Large intestine (tissue), 3 donors: ENCODE measurements around the gene PM20D1. TPM values are rescaled to one million over a fixed set of nuclear protein-coding genes. Genes with fewer than 3 reads are reported as not detected.
A peak's percentile ranks its signal among the peaks of the same experiment; 100 is the strongest.

ENCODE experiments used
- DNase-seq, 2 donors: peaks; one replicate each; pipeline versions ENCODE4 v3.0.0 to v3.0.0-alpha.2; 2013
- H3K27ac ChIP-seq: one replicate; pipeline ENCODE4 v1.5.1; 2013; ENCODE audit warnings: low read length
- H3K27me3 ChIP-seq: 2 replicates; pipeline ENCODE4 v1.6.1; 2013; ENCODE audit warnings: low read length; ENCODE audit not compliant: control insufficient read depth, insufficient read depth
- H3K36me3 ChIP-seq: 2 replicates; pipeline ENCODE4 v1.6.1; 2013; ENCODE audit warnings: low read length; ENCODE audit not compliant: control insufficient read depth, insufficient read depth
- H3K4me1 ChIP-seq: one replicate; pipeline ENCODE4 v1.6.1; 2013; ENCODE audit warnings: low read length; ENCODE audit not compliant: control insufficient read depth, insufficient read depth
- H3K4me3 ChIP-seq: one replicate; pipeline ENCODE4 v1.5.1; 2013; ENCODE audit warnings: low read length
- H3K9me3 ChIP-seq: one replicate; pipeline ENCODE4 v1.6.1; 2013; ENCODE audit warnings: mild to moderate bottlenecking, low read depth, low read length, moderate library complexity; ENCODE audit not compliant: control insufficient read depth
- WGBS: methylation state at CpG from one replicate; pipeline ENCODE4 v1.1.5; 2013; ENCODE audit warnings: low lambda C conversion rate; ENCODE audit not compliant: insufficient coverage; 5-methylcytosine and 5-hydroxymethylcytosine counted together
- polyA plus RNA-seq: library from polyadenylated mRNA; unstranded; fragments of 120-200 nt; gene quantifications from one replicate; pipeline ENCODE4 v1.2.1, GENCODE V29; 2013

Gene PM20D1
- polyA plus RNA-seq, 1 donor: 1.1 TPM

DNA sequence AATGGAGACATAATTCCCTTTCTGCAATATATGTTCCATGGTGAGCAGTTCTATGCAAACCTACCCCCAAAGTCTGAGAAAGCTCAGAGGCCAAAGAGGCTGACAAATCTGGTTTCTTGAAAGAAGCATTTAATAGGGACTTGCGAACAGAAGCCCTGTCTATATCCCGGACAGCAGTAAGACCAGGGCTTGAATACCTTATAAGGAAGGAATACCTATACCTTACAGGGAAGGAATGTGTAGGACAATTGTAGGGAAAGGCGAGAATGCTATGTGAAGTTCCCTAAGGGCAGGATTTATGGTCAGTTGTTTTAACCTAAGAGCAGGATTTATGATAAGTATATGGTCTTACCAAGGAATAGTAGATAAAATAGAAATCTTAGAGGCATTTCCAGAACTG is 31.9 kb downstream of the PM20D1 start:
- WGBS: no CpG with 5 or more reads among the region's 3 CpGs
- peaks cover 8% of the 10 kb centered on the region for H3K4me1 ChIP-seq
- H3K36me3 ChIP-seq: no peaks in the 10 kb centered on the region
- H3K27me3 ChIP-seq: peaks cover 5% of the 10 kb centered on the region
- no peak overlapping the region for H3K4me3 ChIP-seq
- no peak overlapping the region for H3K27ac ChIP-seq
- DNase-seq: no peak
- peaks cover under 1% of the 10 kb centered on the region for H3K9me3 ChIP-seq

DNA sequence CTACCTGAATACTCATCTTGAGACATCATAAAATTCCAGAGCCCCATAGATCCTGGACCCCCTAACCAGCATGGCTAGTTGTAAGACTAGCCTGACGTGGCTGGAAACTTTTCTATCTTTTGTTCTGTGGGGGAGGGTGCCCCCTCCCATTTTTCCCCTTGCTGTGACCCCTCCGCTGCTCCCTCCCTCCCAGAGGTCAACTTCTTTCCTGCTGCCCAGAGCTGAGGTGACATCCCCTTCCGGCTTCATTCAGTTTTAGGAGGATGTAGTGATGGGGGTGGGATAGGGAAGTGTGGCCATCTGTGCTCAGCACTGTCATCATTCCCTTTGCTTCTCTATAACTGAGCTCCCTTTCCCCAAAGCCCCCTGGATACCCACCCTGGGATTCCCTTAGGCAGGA is 32.6 kb downstream of the PM20D1 start:
- DNase-seq: no peak
- peaks cover 5% of the 10 kb centered on the region for H3K27me3 ChIP-seq
- WGBS: no CpG with 5 or more reads among the region's 3 CpGs
- no peak overlapping the region for H3K4me3 ChIP-seq
- no peaks in the 10 kb centered on the region for H3K36me3 ChIP-seq
- H3K9me3 ChIP-seq: peaks cover 4% of the 10 kb centered on the region
- H3K4me1 ChIP-seq: peaks cover 8% of the 10 kb centered on the region
- no peak overlapping the region for H3K27ac ChIP-seq

DNA sequence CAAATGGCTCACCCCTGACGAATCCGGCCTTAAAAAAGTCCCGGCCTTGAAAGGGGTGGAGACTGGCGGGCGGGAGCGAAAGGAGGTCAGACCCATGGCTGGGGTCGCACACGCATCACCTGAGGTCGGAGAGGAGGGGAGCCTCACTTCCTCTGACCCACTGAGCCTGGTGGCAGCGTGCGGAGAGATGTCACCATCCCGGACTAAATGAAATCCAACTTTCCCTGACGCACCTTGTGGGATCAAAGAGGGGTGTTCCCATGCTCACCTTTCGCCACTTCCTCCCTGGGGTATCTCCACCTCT is 36.2 kb downstream of the PM20D1 start:
- H3K27me3 ChIP-seq: peaks cover 5% of the 10 kb centered on the region
- H3K27ac ChIP-seq: no peak overlapping the region
- peaks cover 8% of the 10 kb centered on the region for H3K4me1 ChIP-seq
- H3K9me3 ChIP-seq: peaks cover 4% of the 10 kb centered on the region
- H3K4me3 ChIP-seq: peak overlapping the region; percentile 75
- H3K36me3 ChIP-seq: peaks cover 4% of the 10 kb centered on the region
- WGBS: no CpG with 5 or more reads among the region's 14 CpGs
- DNase-seq: no peak

DNA sequence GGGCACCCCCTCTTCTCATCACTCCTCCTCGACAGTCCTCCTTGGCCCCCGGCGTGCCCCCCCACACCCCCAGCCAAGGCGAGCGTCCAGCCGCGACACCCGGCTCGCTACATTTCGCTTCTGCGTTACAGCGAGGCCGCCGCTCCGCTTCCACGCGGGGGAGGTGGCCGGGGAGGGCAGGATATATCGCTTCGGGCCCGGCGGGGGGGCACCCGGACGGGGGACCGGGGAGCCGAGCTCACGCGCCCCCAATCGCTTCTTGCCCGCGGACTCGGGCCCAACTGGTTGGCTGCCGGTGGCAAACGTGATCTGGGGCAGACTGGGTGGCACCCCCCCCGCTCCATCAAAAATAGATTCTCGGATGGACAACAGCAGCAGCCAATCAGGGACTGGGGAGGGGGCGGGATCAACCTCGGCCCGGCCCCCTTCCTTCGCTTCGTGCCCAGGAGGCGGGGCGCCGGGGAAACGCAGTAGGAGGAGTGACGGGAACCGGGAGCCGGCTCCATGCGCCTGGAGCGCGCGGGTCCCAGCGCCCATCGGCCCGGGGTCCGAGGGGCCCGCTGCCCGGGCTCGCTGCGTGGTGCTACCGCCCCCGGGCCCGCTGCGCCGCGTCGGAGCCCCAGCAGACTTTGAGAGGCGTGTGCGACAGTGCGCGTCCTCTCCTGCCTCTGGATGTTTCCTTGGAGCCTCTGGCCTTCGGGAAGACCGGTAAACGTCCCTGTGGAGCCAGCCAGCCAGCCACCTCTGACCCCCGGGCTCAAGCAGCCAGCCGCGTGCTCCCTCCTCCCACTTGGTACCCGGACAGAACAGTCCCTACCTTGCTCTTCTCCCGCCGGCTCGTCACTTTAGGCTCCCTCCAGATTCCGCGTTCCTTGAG is 36.8 kb downstream of the PM20D1 start, which contains the start of gene SLC41A1:
SLC41A1 (minus strand) TSS at position 321 of the 877 bp plus-strand sequence. CDS start 2,757 bp downstream, outside the sequence.
- WGBS: no CpG with 5 or more reads among the region's 83 CpGs
- H3K4me1 ChIP-seq: peaks cover 8% of the 10 kb centered on the region

DNA sequence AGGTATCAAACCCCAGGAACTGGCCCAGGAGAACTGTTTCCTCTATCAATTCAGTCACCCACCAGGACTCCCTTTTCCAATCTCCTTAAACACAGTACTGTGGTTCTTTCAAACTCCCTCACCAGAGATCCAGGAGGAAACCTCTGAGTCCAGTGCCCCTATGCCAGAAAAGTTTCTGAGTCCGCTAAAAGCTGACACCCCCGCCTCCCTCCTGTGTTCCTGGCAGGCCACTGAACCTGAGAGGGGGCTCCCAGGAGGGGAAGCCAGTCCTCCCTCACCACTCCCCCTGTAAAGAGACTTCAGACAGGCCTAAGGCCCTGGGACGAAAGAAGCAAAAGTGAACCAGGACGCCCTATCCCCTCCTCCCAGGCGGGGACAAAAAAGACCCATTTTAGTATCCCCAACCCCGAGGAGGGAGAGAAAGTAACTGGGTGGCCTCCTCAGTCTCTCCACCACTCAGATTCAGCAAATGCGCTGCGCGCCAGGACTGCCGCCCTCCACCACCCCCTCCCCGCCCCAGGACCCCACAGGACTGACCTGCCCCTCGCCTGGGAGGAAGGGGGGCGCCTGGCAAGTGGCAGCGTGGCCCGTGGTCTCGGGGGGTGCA is 37.6 kb downstream of the PM20D1 start:
- WGBS: no CpG with 5 or more reads among the region's 16 CpGs

More for the DNA sequence above, 36.8 kb downstream of the PM20D1 start, which contains the start of gene SLC41A1:
- peaks cover 4% of the 10 kb centered on the region for H3K36me3 ChIP-seq
- H3K27me3 ChIP-seq: peaks cover 5% of the 10 kb centered on the region
- DNase-seq: peak; percentile 85 to 87
- H3K9me3 ChIP-seq: peaks cover 4% of the 10 kb centered on the region
- H3K27ac ChIP-seq: peak within 1 kb of the TSS; percentile 37
- H3K4me3 ChIP-seq: peak within 1 kb of the TSS; percentile 75

DNA sequence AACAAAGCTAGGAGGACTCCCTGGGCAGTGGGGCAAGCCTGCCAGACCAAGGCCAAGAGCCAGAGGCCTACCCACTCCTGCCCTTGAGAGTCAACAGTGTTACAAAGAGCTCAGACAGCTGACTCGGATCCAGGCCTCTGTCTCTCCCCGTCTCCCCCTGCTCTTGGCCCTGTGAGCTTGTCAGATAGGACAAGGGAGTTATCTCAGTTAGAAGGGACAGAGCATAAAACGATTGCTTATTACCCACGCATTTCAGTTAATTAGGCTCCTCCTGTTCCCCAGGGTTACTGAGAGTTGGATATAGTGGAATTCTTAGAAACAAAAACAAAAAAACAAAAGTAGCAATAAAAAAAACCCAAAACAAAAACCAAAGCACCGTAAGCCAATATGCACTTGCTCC is 38.3 kb downstream of the PM20D1 start:
- H3K36me3 ChIP-seq: peaks cover 4% of the 10 kb centered on the region
- H3K27ac ChIP-seq: no peak overlapping the region
- H3K4me1 ChIP-seq: peaks cover 8% of the 10 kb centered on the region
- peak in 1 of 2 donors; percentile 44 for DNase-seq
- H3K4me3 ChIP-seq: no peak overlapping the region
- WGBS: 100% methylated on average over 1 of the region's 5 CpGs
- H3K9me3 ChIP-seq: peaks cover 4% of the 10 kb centered on the region
- peaks cover 5% of the 10 kb centered on the region for H3K27me3 ChIP-seq

More for the DNA sequence above, 37.6 kb downstream of the PM20D1 start:
- peaks cover 5% of the 10 kb centered on the region for H3K27me3 ChIP-seq
- H3K27ac ChIP-seq: peak overlapping the region; percentile 37
- H3K4me1 ChIP-seq: peaks cover 8% of the 10 kb centered on the region
- peaks cover 4% of the 10 kb centered on the region for H3K9me3 ChIP-seq
- H3K36me3 ChIP-seq: peaks cover 4% of the 10 kb centered on the region
- H3K4me3 ChIP-seq: peak overlapping the region; percentile 75
- peak in 1 of 2 donors; percentile 27 for DNase-seq

DNA sequence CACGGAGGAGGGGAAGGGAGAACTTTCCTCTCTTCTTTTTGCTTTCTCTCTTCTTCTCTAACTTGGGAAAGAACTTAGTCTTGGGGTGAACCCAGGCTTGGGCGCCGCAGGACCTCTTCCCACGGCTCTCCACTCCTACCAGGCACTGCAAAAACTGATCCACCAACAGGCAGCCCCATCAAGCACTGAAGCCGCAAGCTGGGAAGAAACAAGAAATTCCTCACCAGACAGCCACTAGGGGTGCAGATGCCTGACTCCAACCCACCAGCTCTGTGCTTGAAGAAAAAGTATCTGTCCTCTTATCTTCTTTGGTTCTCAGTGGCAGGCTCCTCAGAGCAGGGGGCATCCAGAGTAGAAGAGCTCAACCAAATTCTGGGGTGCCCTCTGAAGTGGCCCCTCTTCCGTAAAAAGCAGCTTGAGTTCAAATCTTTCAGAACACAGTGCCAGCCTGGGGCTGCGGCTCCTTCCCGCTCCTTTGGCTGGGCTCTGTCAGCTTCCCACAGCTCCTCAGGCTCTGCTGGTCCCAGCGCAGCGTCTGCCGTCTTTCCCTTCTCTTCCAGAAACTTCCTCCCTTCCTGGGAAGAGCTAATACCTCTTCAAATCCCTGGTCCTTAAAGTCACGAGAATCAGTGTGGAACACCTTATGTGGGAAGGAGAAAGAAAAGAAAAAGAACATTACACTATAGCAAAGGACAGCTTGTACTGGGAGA is 39.3 kb downstream of the PM20D1 start:
- Histone ChIP-seq H3K9me3 (peaks cover 4% of the 10 kb centered on the region), H3K27me3 (peaks cover 5% of the 10 kb centered on the region), H3K4me3 (no peak overlapping the region), H3K36me3 (peaks cover 4% of the 10 kb centered on the region), H3K4me1 (peaks cover 8% of the 10 kb centered on the region), H3K27ac (no peak overlapping the region)
- WGBS: 67% methylated on average over 1 of the region's 12 CpGs
- no peak for DNase-seq

DNA sequence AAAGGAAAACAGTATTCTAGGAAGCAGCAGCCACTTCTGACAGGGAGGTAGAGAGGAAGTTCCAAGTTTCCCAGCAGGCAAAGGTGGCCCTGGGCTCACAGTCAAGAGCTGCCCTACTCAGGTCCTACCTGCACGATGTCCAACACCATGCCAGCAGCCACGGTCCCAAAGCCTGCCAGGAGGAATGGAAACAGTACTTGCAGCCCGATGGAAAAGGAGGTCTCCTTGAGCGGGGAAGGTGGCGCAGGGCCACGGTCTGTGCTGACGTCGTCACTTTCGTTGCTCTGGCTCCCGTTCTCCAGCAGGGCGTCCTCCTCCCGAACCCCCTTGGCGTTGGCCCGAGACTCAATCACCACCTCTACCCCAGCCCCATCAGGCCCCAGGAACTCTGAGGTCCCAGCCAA is 40.0 kb downstream of the PM20D1 start:
- H3K4me3 ChIP-seq: no peak overlapping the region
- H3K27ac ChIP-seq: no peak overlapping the region
- WGBS: no CpG with 5 or more reads among the region's 14 CpGs
- H3K4me1 ChIP-seq: peaks cover 8% of the 10 kb centered on the region
- H3K27me3 ChIP-seq: peaks cover 5% of the 10 kb centered on the region
- DNase-seq: no peak
- peaks cover 4% of the 10 kb centered on the region for H3K36me3 ChIP-seq
- peaks cover 4% of the 10 kb centered on the region for H3K9me3 ChIP-seq

DNA sequence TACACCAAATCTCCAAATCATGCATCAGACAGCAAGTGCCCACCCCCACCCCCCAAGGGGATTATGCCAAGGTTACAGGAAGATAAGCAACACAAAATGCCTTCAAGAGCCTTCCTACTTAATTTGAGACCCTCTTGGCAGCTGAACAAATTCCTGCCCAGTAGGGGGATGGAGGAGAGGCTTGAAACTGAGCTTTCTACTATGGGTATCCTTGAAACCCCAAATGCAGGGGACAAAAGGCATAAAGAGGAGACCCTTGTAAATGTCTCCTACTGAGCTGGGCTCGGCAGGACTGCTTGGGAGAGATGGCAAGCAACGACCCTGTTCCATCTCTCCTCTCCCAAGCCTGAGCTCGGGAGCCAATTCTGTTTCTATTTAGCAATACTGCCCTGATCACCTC is 40.5 kb downstream of the PM20D1 start:
- Histone ChIP-seq H3K4me3 (no peak overlapping the region), H3K36me3 (peaks cover 4% of the 10 kb centered on the region), H3K9me3 (peaks cover 4% of the 10 kb centered on the region), H3K27ac (no peak overlapping the region), H3K27me3 (peaks cover 5% of the 10 kb centered on the region), H3K4me1 (peaks cover 8% of the 10 kb centered on the region)
- no CpG with 5 or more reads among the region's 3 CpGs for WGBS
- DNase-seq: no peak

DNA sequence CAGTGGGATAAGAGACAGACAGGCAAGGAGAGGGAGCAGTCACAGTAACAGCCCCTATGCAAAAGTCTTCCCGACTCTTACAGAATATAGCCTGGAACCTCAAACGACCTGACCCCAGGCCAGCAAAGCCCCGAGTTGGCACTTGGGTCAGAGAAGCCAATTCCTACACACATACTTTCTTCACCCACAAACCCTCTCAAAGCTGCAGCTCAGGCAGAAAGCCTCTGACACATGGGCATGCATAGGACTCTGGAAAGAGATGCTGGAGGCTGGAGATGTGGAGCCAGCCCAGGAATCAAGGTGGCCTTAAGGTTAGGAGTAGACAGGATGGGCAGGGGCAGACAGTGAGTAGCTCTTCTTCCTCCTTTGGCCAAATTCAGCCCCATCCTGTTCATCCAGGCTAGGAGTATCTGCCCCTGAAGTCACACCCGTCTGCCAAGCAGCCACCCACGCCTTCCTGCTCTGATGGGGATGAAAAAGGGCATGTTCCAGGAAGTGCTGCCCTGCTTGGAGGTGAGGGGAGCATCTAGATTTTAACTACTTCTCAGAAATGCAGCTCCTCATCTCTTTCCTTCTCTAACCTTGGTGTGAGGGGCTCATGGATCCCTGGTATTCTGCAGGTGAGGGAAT is 44.7 kb downstream of the PM20D1 start:
- no peak for DNase-seq
- H3K4me1 ChIP-seq: no peaks in the 10 kb centered on the region
- no peaks in the 10 kb centered on the region for H3K9me3 ChIP-seq
- peaks cover 4% of the 10 kb centered on the region for H3K36me3 ChIP-seq
- H3K27ac ChIP-seq: no peak overlapping the region
- no CpG with 5 or more reads among the region's 5 CpGs for WGBS
- no peak overlapping the region for H3K4me3 ChIP-seq
- no peaks in the 10 kb centered on the region for H3K27me3 ChIP-seq
